ENCODE results near the gene ARL6.

ARL6 gene

GRCh38 chr3:97738761-97739160 lies 25.8 kb upstream of the ARL6 start:
- H3K4me3 ChIP-seq (ENCODE audit: low read depth, low read length), result no peak overlapping the region
- DNase-seq (ENCODE audit: low read depth), result no peak
- TF ChIP-seq MYC (IDR thresholded peaks at IDR 0.05; ENCODE audit: low read depth, low read length), result no peak
- TF ChIP-seq CTCF (IDR thresholded peaks at IDR 0.05; ENCODE audit: low read depth, low read length), result no peak
- TF ChIP-seq MAX (IDR thresholded peaks at IDR 0.05; ENCODE audit: low read depth, low read length), result no peak
- no peak for TF ChIP-seq POLR2A (IDR thresholded peaks at IDR 0.05; ENCODE audit: extremely low read depth, insufficient read length)

- TF ChIP-seq POLR2A (IDR thresholded peaks at IDR 0.05; ENCODE audit: extremely low read depth, insufficient read length) (no peak), MYC (IDR thresholded peaks at IDR 0.05; ENCODE audit: low read depth, low read length) (no peak), CTCF (IDR thresholded peaks at IDR 0.05; ENCODE audit: low read depth, low read length) (no peak), MAX (IDR thresholded peaks at IDR 0.05; ENCODE audit: low read depth, low read length) (no peak)
- H3K4me3 ChIP-seq (ENCODE audit: low read depth, low read length), result no peak overlapping the region
- DNase-seq (ENCODE audit: low read depth), result no peak
Observed at GRCh38 chr3:97742036-97742435, 22.5 kb upstream of the ARL6 start.

GRCh38 chr3:97744289-97744688 lies 20.3 kb upstream of the ARL6 start:
- no peak overlapping the region for H3K4me3 ChIP-seq (ENCODE audit: low read depth, low read length)
- TF ChIP-seq MYC (IDR thresholded peaks at IDR 0.05; ENCODE audit: low read depth, low read length) (no peak), MAX (IDR thresholded peaks at IDR 0.05; ENCODE audit: low read depth, low read length) (no peak), CTCF (IDR thresholded peaks at IDR 0.05; ENCODE audit: low read depth, low read length) (no peak), POLR2A (IDR thresholded peaks at IDR 0.05; ENCODE audit: extremely low read depth, insufficient read length) (no peak)
- no peak for DNase-seq (ENCODE audit: low read depth)

- peak; percentile 1 for DNase-seq (ENCODE audit: low read depth)
- TF ChIP-seq POLR2A (IDR thresholded peaks at IDR 0.05; ENCODE audit: extremely low read depth, insufficient read length) (no peak), CTCF (IDR thresholded peaks at IDR 0.05; ENCODE audit: low read depth, low read length) (no peak), MAX (IDR thresholded peaks at IDR 0.05; ENCODE audit: low read depth, low read length) (no peak), MYC (IDR thresholded peaks at IDR 0.05; ENCODE audit: low read depth, low read length) (no peak)
Observed at GRCh38 chr3:97763586-97764406, 762 bp upstream of the ARL6 start.

GRCh38 chr3:97765336-97765735 lies 778 bp downstream of the ARL6 start:
- no peak for DNase-seq (ENCODE audit: low read depth)
- no peak for TF ChIP-seq CTCF (IDR thresholded peaks at IDR 0.05; ENCODE audit: low read depth, low read length)
- TF ChIP-seq MYC (IDR thresholded peaks at IDR 0.05; ENCODE audit: low read depth, low read length), result no peak
- TF ChIP-seq MAX (IDR thresholded peaks at IDR 0.05; ENCODE audit: low read depth, low read length), result no peak
- peak overlapping the region; percentile 92 for H3K4me3 ChIP-seq (ENCODE audit: low read depth, low read length)

More at GRCh38 chr3:97763586-97764406, 762 bp upstream of the ARL6 start:
- H3K4me3 ChIP-seq (ENCODE audit: low read depth, low read length), result peak overlapping the region; percentile 92
